Bronchial epithelial cell (primary cell): Measurements from ENCODE around the gene ILK. TPM values are rescaled to one million over a fixed set of nuclear protein-coding genes. Genes with fewer than 3 reads are reported as not detected.
A peak's percentile ranks its signal among the peaks of the same experiment; 100 is the strongest.

Experiments
- DNase-seq: peaks from one replicate; pipeline ENCODE4 v3.0.0-alpha.2; 2010; ENCODE audit warnings: low read depth
- FAIRE-seq: peaks from 2 replicates; lab custom pipeline; 2011; peaks lifted over from hg19 to GRCh38; lab: Jason Lieb, UNC
- H3K27me3 ChIP-seq: 2 replicates; pipeline ENCODE4 v1.5.1; 2011; ENCODE audit warnings: low read length; ENCODE audit not compliant: control insufficient read depth, insufficient read depth
- H3K36me3 ChIP-seq: 2 replicates; pipeline ENCODE4 v1.5.1; 2011; ENCODE audit warnings: low read length; ENCODE audit not compliant: control insufficient read depth, insufficient read depth
- H3K4me3 ChIP-seq: 2 replicates; pipeline ENCODE4 v1.5.1; 2011; ENCODE audit warnings: mild to moderate bottlenecking, low read depth, low read length, control low read depth
- total RNA-seq: library from RNA; depleted of rRNA; stranded (reverse); fragments of >200 nt; gene quantifications from 2 replicates; pipeline ENCODE4 v1.2.1, GENCODE V29; 2014
- TF ChIP-seq, protein P1 (sequence below): IDR thresholded peaks from 2 replicates; pipeline ENCODE4 v1.5.1; 2011; ENCODE audit warnings: mild to moderate bottlenecking, moderate library complexity, low read length, control low read depth, inconsistent platforms; ENCODE audit not compliant: insufficient read depth, severe bottlenecking

The ILK gene
- total RNA-seq, 1 donor from 2014 or later = 70.3 TPM

DNA sequence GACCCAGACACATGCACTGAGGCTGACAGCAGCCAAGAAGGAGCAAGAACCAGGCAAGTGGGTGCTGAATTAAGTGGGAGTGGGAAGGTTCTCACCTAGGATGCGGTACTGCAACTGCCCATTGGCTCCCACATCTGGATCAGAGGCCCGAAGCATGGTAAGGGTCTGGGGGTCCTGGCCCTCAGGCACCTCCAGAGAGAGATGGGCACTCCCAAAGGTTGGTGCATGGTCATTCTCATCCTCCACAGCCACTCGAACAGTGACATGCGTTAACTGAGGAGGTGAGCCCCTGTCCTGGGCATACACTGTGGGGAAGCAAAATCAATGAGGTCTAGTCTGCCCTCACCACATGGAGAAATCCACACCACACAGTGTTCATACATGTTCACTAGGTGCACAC, 25.0 kb downstream of the ILK start:
- TF ChIP-seq, protein P1, sequence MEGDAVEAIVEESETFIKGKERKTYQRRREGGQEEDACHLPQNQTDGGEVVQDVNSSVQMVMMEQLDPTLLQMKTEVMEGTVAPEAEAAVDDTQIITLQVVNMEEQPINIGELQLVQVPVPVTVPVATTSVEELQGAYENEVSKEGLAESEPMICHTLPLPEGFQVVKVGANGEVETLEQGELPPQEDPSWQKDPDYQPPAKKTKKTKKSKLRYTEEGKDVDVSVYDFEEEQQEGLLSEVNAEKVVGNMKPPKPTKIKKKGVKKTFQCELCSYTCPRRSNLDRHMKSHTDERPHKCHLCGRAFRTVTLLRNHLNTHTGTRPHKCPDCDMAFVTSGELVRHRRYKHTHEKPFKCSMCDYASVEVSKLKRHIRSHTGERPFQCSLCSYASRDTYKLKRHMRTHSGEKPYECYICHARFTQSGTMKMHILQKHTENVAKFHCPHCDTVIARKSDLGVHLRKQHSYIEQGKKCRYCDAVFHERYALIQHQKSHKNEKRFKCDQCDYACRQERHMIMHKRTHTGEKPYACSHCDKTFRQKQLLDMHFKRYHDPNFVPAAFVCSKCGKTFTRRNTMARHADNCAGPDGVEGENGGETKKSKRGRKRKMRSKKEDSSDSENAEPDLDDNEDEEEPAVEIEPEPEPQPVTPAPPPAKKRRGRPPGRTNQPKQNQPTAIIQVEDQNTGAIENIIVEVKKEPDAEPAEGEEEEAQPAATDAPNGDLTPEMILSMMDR = no peak
- peak; percentile 7 for FAIRE-seq
- DNase-seq = no peak
- Histone ChIP-seq H3K36me3 (no peaks in the 10 kb centered on the region), H3K4me3 (no peak overlapping the region), H3K27me3 (peaks cover 19% of the 10 kb centered on the region)

DNA sequence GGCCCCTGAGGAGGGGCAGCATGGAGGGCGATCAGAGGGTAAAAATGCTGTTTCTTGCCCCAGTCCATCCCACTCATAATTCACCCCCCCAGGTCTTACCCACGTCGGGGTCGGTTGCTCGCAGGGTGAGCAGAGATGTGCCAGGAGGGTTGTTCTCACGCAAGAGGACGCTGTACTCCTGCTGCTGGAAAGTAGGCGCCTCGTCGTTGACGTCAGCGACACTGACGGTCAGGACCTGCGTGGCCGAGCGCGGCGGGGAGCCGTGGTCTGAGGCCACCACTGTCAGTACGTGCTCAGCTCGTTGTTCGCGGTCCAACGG, 26.0 kb downstream of the ILK start:
- Histone ChIP-seq H3K4me3 (no peak overlapping the region), H3K36me3 (no peaks in the 10 kb centered on the region), H3K27me3 (peaks cover 19% of the 10 kb centered on the region)
- TF ChIP-seq, protein P1 = no peak
- no peak for DNase-seq
- no peak for FAIRE-seq

DNA sequence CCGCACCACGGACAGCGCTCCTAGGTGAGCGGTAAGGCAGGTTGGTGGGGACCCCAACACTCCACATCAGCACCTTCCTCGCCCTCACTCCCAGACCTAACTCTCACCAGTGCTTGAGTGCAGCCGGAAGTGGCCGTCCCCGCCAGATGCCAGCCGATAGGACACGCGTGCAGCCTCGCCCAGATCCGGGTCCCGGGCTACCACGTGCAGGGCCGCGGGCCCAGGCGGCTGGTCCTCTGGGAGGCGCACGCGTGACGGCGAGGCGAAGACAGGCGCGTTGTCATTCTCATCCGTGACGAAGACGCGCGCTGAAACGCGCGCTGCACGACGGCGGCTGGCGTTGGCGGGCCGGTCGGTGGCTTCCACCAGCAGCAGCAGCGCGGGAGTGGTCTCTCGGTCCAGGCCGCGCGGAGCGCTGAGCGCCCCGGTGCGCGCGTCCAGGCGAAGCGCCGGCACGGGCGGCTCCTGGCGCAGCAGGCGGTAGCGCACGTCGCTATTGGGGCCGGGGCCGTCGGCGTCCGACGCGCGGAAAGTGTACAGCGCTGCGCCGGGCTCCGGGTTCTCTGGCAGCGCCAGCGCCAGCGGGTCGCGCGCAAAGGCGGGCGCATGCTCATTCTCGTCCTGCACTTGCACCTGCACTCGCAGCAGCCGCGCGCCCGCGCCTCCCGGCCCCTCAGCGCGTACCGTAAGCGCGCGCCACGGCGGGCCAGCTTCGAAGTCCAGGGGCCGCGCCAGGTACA, 26.5 kb downstream of the ILK start:
- Histone ChIP-seq H3K27me3 (peaks cover 19% of the 10 kb centered on the region), H3K4me3 (no peak overlapping the region), H3K36me3 (no peaks in the 10 kb centered on the region)
- FAIRE-seq (no peak), DNase-seq (no peak)
- TF ChIP-seq, protein P1 = no peak

DNA sequence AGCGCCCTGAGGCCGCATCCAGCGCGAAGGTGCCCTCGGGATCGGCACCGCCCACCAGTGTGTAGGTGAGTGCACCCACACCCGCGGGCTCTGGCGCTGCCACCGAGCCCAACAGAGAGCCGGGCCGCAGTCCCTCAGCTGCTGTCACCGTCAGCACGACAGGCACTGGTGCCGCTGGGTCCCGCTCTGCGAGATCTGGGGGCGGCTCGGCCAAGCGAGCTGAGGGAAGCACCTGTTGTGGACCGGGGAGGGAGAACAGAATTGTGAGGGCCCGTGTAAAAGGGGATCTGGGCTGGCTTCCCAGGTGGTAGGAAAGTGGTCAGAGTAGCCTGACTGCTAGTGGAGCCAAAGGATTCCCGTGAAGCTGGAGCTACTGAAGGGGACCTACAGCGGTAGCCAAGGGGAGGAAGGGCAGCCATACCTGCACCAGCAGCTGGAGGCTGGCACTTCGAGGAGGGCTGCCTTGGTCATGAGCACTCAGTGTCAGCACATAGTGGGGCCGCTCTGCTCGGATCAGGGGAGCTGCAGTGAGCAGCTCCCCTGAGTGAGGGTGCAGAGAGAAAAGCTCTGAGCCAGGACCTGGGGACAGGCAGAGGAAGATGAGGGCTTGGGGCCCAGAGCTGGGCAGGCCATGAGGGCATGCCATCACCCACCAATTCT, 27.2 kb downstream of the ILK start:
- Histone ChIP-seq H3K36me3 (no peaks in the 10 kb centered on the region), H3K27me3 (peaks cover 19% of the 10 kb centered on the region), H3K4me3 (no peak overlapping the region)
- no peak for FAIRE-seq
- TF ChIP-seq, protein P1 = no peak
- no peak for DNase-seq

DNA sequence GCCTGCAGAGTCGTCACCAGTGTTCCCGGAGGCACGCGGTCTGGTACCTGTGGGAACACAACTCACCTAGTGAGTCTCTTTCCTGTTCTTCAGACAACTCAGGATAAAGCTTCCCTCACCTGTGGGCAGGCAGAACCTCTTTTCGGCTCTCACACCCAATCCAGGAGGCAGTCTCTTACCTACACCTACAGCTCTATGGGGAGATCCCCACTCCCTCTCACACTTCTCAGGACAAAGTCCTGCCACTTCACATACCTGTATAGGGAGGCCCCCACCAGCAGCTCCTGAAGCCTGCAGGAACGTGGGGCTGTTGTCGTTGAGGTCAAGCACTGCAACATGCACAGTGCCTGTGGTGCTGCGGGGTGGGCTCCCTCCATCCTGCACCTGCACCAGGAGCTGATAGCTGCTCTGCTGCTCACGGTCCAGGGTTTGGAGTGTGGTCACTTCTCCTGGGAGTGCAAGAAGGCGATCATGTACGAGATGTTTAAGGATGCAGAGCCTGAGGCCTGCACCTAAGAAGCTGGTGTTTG, 27.9 kb downstream of the ILK start:
- Histone ChIP-seq H3K27me3 (peaks cover 19% of the 10 kb centered on the region), H3K4me3 (no peak overlapping the region), H3K36me3 (no peaks in the 10 kb centered on the region)
- DNase-seq (no peak), FAIRE-seq (no peak)
- TF ChIP-seq, protein P1 = no peak
